Breast epithelium (tissue), 3 donors: ENCODE measurements around the gene COASY.

Experiments
- POLR2AphosphoS5 ChIP-seq, 3 donors: sonication (generic); formaldehyde crosslinking; IDR thresholded peaks; one replicate each; pipeline ENCODE4 v1.6.1; 2017; ENCODE audit warnings: antibody characterized with exemption in 3 of 3
- TF ChIP-seq, protein P1 (sequence below), 3 donors: fragments of 450-650 bp; IDR thresholded peaks; one replicate each; pipeline ENCODE4 v1.5.1; 2016 to 2017; ENCODE audit warnings: antibody characterized with exemption in 3 of 3, mild to moderate bottlenecking in 3 of 3, moderate library complexity in 3 of 3

DNA sequence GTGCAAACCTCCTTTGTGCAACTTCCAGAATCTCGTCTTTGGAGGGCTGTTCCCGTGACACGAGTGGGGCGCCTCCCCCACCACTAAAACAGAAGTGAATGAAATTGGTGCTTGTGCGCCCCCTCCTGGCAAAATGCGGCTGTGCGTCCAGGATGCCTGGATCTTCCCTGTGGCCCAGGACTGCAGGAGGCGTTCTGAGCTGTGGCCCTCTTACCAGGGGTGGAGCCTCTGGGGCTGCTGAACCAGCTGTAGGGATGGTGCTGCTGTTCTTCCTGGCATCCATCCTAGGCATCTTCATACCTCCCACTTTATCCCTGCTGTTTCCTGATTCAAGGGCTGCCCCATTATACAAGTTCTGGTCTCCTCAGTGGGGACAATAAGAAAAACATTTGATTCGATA lies 44.4 kb upstream of the COASY start:
- TF ChIP-seq, protein P1, sequence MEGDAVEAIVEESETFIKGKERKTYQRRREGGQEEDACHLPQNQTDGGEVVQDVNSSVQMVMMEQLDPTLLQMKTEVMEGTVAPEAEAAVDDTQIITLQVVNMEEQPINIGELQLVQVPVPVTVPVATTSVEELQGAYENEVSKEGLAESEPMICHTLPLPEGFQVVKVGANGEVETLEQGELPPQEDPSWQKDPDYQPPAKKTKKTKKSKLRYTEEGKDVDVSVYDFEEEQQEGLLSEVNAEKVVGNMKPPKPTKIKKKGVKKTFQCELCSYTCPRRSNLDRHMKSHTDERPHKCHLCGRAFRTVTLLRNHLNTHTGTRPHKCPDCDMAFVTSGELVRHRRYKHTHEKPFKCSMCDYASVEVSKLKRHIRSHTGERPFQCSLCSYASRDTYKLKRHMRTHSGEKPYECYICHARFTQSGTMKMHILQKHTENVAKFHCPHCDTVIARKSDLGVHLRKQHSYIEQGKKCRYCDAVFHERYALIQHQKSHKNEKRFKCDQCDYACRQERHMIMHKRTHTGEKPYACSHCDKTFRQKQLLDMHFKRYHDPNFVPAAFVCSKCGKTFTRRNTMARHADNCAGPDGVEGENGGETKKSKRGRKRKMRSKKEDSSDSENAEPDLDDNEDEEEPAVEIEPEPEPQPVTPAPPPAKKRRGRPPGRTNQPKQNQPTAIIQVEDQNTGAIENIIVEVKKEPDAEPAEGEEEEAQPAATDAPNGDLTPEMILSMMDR (IDR thresholded peaks at IDR 0.05), result peak; percentile 91 to 93 (median 91)
- peak; percentile 18 to 78 (median 66) for TF ChIP-seq POLR2AphosphoS5 (IDR thresholded peaks at IDR 0.05)
